22Rv1 (cell line): ENCODE results near the gene CAMK1D.

Experiments
- CTCF ChIP-seq: fragments of 450-650 bp; IDR thresholded peaks from 2 replicates; pipeline ENCODE4 v1.5.1; 2017; ENCODE audit warnings: mild to moderate bottlenecking
- ZFX ChIP-seq: fragments of 450-650 bp; IDR thresholded peaks from 2 replicates; pipeline ENCODE4 v1.6.1; 2017; ENCODE audit warnings: antibody characterized with exemption, borderline replicate concordance

- no peak for TF ChIP-seq CTCF
- TF ChIP-seq ZFX = no peak
Measured at GRCh38 chr10:12465385-12466136, 116.2 kb downstream of the CAMK1D start.
